HepG2 (cell line): ENCODE results near the gene NKD1. TPM values are rescaled to one million over a fixed set of nuclear protein-coding genes. Genes with fewer than 3 reads are reported as not detected.

Source experiments
- ARID4A ChIP-seq: sonication (generic); formaldehyde crosslinking; IDR thresholded peaks from 2 replicates; pipeline ENCODE4 v1.5.0; 2020; ENCODE audit warnings: mild to moderate bottlenecking, missing genetic modification reagents, borderline replicate concordance
- ATF6 ChIP-seq: sonication (generic); formaldehyde crosslinking; conservative IDR thresholded peaks from 2 replicates; pipeline ENCODE4 v1.4.0; 2020; ENCODE audit warnings: missing genetic modification reagents
- CENPBD1 ChIP-seq: sonication (generic); formaldehyde crosslinking; IDR thresholded peaks from 2 replicates; pipeline ENCODE4 v1.8.0; 2022; ENCODE audit warnings: missing genetic modification reagents, low read depth, mild to moderate bottlenecking, borderline replicate concordance
- KAT2B ChIP-seq: fragments of 150-350 bp; IDR thresholded peaks from 2 replicates; pipeline ENCODE4 v1.6.1; 2014; ENCODE audit warnings: low read depth, low read length, borderline replicate concordance
- MED8 ChIP-seq: sonication (generic); formaldehyde crosslinking; IDR thresholded peaks from 2 replicates; pipeline ENCODE4 v1.8.1; 2023; ENCODE audit warnings: mild to moderate bottlenecking, missing genetic modification reagents; ENCODE audit not compliant: insufficient replicate concordance
- RBM22 ChIP-seq: fragments of 200-400 bp; formaldehyde crosslinking; optimal IDR thresholded peaks from 2 replicates; pipeline ENCODE3; 2017; ENCODE audit warnings: mild to moderate bottlenecking, low read length, moderate library complexity
- SMC3 ChIP-seq: IDR thresholded peaks from 2 replicates; pipeline ENCODE4 v1.6.1; 2011; ENCODE audit warnings: low read length, improper control_type of control experiment
- TFAP4 ChIP-seq: sonication (generic); IDR thresholded peaks from 2 replicates; pipeline ENCODE4 v1.6.1; 2016; ENCODE audit warnings: low read depth, borderline replicate concordance
- WIZ ChIP-seq: sonication (generic); formaldehyde crosslinking; IDR thresholded peaks from 2 replicates; pipeline ENCODE4 v1.5.1; 2020; ENCODE audit warnings: mild to moderate bottlenecking, missing genetic modification reagents
- ZBTB4 ChIP-seq: sonication (generic); formaldehyde crosslinking; IDR thresholded peaks from 2 replicates; pipeline ENCODE4 v1.4.0; 2020; ENCODE audit warnings: missing genetic modification reagents, mild to moderate bottlenecking, borderline replicate concordance
- ZNF18 ChIP-seq: sonication (generic); formaldehyde crosslinking; IDR thresholded peaks from 2 replicates; pipeline ENCODE4 v1.8.0; 2022; ENCODE audit warnings: mild to moderate bottlenecking, missing genetic modification reagents; ENCODE audit not compliant: insufficient replicate concordance
- ZNF230 ChIP-seq: sonication (generic); formaldehyde crosslinking; IDR thresholded peaks from 2 replicates; pipeline ENCODE4 v1.4.0; 2020; ENCODE audit warnings: mild to moderate bottlenecking, missing genetic modification reagents
- ZNF24 ChIP-seq: fragments of 450-650 bp; IDR thresholded peaks from 2 replicates; pipeline ENCODE4 v1.6.1; 2017; ENCODE audit warnings: antibody characterized with exemption, mild to moderate bottlenecking
- ZNF549 ChIP-seq: sonication (generic); formaldehyde crosslinking; IDR thresholded peaks from 2 replicates; pipeline ENCODE4 v1.5.0; 2020; ENCODE audit warnings: missing genetic modification reagents
- polyA plus RNA-seq, 8 experiments: library from polyadenylated mRNA; depleted of rRNA in 3 of 8; stranded (reverse) in 7 of 8; unstranded in 1 of 8; fragments of >200 nt; fragmentation: Illumina TruSeq in 4 of 8; extraction: Trizol in 4 of 8; gene quantifications; 2 replicates each; pipeline versions ENCODE4 v1.2.1 to v1.2.3, GENCODE V29; 2011 to 2016; ENCODE audit warnings: low read depth in 4 of 8, missing spikeins in 1 of 8, mixed read lengths in 1 of 8; ENCODE audit not compliant: insufficient read depth in 1 of 8
- total RNA-seq, 5 experiments: library from RNA; depleted of rRNA; stranded (reverse); fragments of >200 nt; fragmentation: Illumina TruSeq; extraction: Trizol; gene quantifications; 2 replicates each; pipeline ENCODE4 v1.2.3, GENCODE V29; 2016; ENCODE audit warnings: low read depth in 1 of 5

Gene NKD1
- total and polyA plus RNA-seq, 2 of the 13 experiments (the other 11 are each of a cell fraction or from before 2014, with no cell fraction given), result 70.4 to 121 TPM

GRCh38 chr16:50548125-50548908 is at the start of gene NKD1 (continued):
- TF ChIP-seq RBM22 (no peak), ARID4A (peak; percentile 63; the same call in 1 of the 2 replicates), ZBTB4 (CRISPR knock-in tag) (no peak), ZNF24 (no peak), ATF6 (0 out of 2 replicates have a peak, but pooled peaks have one; percentile 75), MED8 (CRISPR knock-in tag) (no peak), CENPBD1 (no peak; the same call in 1 of the 2 replicates), ZNF18 (CRISPR knock-in tag) (no peak), WIZ (no peak), ZNF549 (CRISPR knock-in tag) (no peak), SMC3 (no peak), ZNF230 (no peak), TFAP4 (0 out of 2 replicates have a peak, but pooled peaks have one; percentile 33), KAT2B (no peak)
